ENCODE results near the gene LASP1NB.

Gene LASP1NB

DNA sequence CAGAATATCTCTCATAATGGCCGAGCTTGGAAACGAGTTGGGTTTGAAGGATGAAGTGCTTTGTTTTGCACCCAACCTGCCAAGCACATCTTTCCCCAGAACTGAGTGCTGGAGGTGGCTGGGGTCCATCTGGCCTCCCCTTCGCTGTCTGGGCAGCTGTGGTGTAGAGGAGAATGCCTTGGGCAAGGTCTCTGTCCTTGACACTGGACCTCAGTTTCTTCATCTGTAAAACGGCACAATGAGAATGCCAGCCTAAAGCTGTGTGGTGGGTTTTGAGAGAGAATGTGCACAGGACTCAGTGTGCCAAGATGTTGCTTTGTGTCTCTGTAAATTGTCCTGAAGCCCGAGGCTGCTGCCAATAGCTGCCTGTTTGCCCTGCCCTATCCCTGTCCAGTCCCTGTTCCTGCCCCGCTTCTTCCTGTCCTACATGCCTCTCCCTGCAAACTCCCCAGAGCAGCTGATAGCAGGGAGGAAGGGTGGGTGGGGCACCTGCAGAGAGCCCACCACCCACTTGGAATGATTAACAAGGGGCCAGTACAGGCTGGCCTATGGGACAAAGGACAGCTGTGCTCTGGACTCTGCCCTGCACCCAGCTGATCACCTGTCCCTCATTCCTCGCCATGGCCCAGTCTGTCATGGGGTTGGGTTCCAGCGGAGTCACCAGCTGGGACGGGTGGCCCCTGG lies 40.2 kb upstream of the LASP1NB start:
- Histone ChIP-seq H3K4me3 (ENCODE audit: low read depth in 2 of 2, low read length in 1 of 2) (no peak overlapping the region), H3K9me3 (no peaks in the 10 kb centered on the region), H3K27me3 (ENCODE audit: insufficient read depth) (no peaks in the 10 kb centered on the region), H2AFZ (ENCODE audit: low read depth) (no peak overlapping the region), H3K4me2 (0 out of 2 replicates have a peak overlapping the region, but pooled peaks have one; percentile 33), H3K9me2 (no peaks in the 10 kb centered on the region), H3K79me2 (ENCODE audit: insufficient read depth) (peaks cover 100% of the 10 kb centered on the region), H4K20me1 (ENCODE audit: insufficient read depth) (peaks cover 99% of the 10 kb centered on the region), H3F3A (replicated peaks; ENCODE audit: insufficient read depth) (peaks cover 21% of the 10 kb centered on the region), H3K36me3 (replicated peaks in 1 of 2; ENCODE audit: control insufficient read depth in 1 of 2, insufficient read depth in 2 of 2, low read length in 1 of 2) (peaks cover 25 to 63% of the 10 kb centered on the region in 2 experiments), H3K9ac (no peak overlapping the region), H3K4me1 (ENCODE audit: control insufficient read depth in 1 of 2, insufficient read depth in 2 of 2, low read depth in 1 of 2, low read length in 1 of 2) (peaks cover 18 to 30% of the 10 kb centered on the region in 2 experiments; a peak in 3 of 4 replicates), H3K27ac (ENCODE audit: low read depth in 2 of 2, low read length in 1 of 2) (no peak overlapping the region)
- POLR2A ChIA-PET, result interaction anchor here (1.4 to 2.2 kb wide), 2 partner anchors 14 to 16 kb away, joined by 4 to 6 read pairs; partner anchors contain the start of gene LASP1
- WGBS (ENCODE audit: low lambda C conversion rate), result 89% methylated on average over 9 of the region's 9 CpGs
- TF ChIP-seq FOXM1 (IDR thresholded peaks at IDR 0.05; ENCODE audit: low read depth) (no peak), SIN3A (IDR thresholded peaks at IDR 0.05; ENCODE audit: borderline replicate concordance, low read depth, low read length) (no peak), GABPA (IDR thresholded peaks at IDR 0.05; ENCODE audit: low read depth) (no peak), RAD21 (IDR thresholded peaks at IDR 0.05; ENCODE audit: low read length) (no peak), RCOR1 (IDR thresholded peaks at IDR 0.05; ENCODE audit: low read length) (no peak), TAF1 (IDR thresholded peaks at IDR 0.05; ENCODE audit: borderline replicate concordance, low read depth, low read length) (no peak), RFX5 (IDR thresholded peaks at IDR 0.05; ENCODE audit: low read length) (no peak), FOSL2 (IDR thresholded peaks at IDR 0.05; ENCODE audit: borderline replicate concordance, low read depth) (no peak), GATA2 (CRISPR knock-in tag; IDR thresholded peaks at IDR 0.05) (no peak), TEAD4 (IDR thresholded peaks at IDR 0.05; ENCODE audit: borderline replicate concordance, insufficient read depth) (no peak)
- TF ChIP-seq, protein P1, sequence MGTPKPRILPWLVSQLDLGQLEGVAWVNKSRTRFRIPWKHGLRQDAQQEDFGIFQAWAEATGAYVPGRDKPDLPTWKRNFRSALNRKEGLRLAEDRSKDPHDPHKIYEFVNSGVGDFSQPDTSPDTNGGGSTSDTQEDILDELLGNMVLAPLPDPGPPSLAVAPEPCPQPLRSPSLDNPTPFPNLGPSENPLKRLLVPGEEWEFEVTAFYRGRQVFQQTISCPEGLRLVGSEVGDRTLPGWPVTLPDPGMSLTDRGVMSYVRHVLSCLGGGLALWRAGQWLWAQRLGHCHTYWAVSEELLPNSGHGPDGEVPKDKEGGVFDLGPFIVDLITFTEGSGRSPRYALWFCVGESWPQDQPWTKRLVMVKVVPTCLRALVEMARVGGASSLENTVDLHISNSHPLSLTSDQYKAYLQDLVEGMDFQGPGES (IDR thresholded peaks at IDR 0.05; ENCODE audit: low read depth, low read length), result no peak
- CTCF ChIA-PET, result interaction anchor here (1.3 to 2.1 kb wide), 3 partner anchors 30 to 40 kb away, joined by 3 to 6 read pairs (median 4); partner anchors contain the start of gene LASP1NB
- DNase-seq, result no peak

DNA sequence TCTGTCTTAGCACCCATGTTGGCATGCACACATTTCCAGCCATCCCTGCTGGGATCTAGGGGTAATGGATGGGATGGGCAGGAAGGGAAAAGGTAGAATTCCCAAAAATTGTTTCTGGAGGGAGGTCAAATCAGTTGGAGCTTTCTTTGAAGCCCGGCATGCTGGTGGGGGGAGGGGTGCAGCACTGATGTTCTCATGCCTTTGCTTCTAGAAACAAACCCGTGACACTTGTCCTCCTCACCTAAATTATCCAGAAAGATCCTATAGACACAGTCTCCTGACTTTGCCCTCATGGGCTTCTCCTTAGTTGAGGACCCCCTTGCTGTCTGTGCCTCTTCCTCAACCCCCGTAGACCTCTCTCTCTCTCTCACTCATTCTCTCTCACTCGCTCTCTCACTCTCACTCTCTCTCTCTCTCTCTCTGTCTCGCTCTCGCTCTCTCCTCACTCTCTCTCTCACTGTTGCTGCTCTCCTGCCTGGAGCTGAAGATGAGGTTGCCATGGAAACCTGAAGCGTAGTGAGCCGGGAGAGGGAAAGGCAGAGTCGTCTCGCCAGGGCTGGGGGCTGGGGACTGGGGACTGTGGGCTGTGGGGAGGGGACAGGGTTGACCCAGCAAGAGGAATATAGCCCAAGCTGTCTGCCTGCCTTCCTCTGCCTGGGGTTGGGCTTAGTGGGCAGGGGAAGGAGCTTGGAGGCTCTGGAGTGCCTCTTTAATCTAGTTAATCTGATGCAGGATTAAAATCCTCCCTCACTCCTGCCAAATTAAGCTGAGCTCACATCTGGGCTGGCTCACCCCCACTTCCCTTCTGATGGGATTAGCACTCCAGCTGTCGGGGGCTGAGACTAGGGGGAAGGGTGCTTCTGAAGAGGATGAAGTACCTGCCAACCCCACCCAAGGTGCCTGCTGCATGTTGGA lies 39.4 kb upstream of the LASP1NB start:
- peaks cover 100% of the 10 kb centered on the region for H3K79me2 ChIP-seq (ENCODE audit: insufficient read depth)
- no peaks in the 10 kb centered on the region for H3K9me3 ChIP-seq
- H3K9ac ChIP-seq, result no peak overlapping the region
- H3K4me2 ChIP-seq, result 0 out of 2 replicates have a peak overlapping the region, but pooled peaks have one; percentile 33
- H3K4me1 ChIP-seq (ENCODE audit: control insufficient read depth in 1 of 2, insufficient read depth in 2 of 2, low read depth in 1 of 2, low read length in 1 of 2), result peaks cover 15 to 22% of the 10 kb centered on the region in 2 experiments; a peak in 3 of 4 replicates
- H3K36me3 ChIP-seq (replicated peaks in 1 of 2; ENCODE audit: control insufficient read depth in 1 of 2, insufficient read depth in 2 of 2, low read length in 1 of 2), result peaks cover 33 to 59% of the 10 kb centered on the region in 2 experiments
- H3K27ac ChIP-seq (ENCODE audit: low read depth in 2 of 2, low read length in 1 of 2), result no peak overlapping the region
- DNase-seq, result peak; percentile 75
- H2AFZ ChIP-seq (ENCODE audit: low read depth), result no peak overlapping the region
- H3K4me3 ChIP-seq (ENCODE audit: low read depth in 2 of 2, low read length in 1 of 2), result no peak overlapping the region
- ChIA-PET CTCF (interaction anchor here (1.3 to 2.1 kb wide), 3 partner anchors 30 to 39 kb away, joined by 3 to 6 read pairs (median 4); partner anchors contain the start of gene LASP1NB), POLR2A (interaction anchor here (0.8 to 2.2 kb wide), 4 partner anchors 15 to 27 kb away, joined by 4 to 6 read pairs (median 4); partner anchors contain the start of gene LASP1)
- H3K9me2 ChIP-seq, result no peaks in the 10 kb centered on the region
- H4K20me1 ChIP-seq (ENCODE audit: insufficient read depth), result peaks cover 98% of the 10 kb centered on the region
- H3F3A ChIP-seq (replicated peaks; ENCODE audit: insufficient read depth), result peaks cover 13% of the 10 kb centered on the region
- 75% methylated on average over 11 of the region's 11 CpGs for WGBS (ENCODE audit: low lambda C conversion rate)
- H3K27me3 ChIP-seq (ENCODE audit: insufficient read depth), result no peaks in the 10 kb centered on the region
- no peak for TF ChIP-seq MEF2A (IDR thresholded peaks at IDR 0.05; ENCODE audit: borderline replicate concordance, low read depth)
- no peak for TF ChIP-seq RAD21 (IDR thresholded peaks at IDR 0.05; ENCODE audit: low read length)
- TF ChIP-seq GABPA (IDR thresholded peaks at IDR 0.05; ENCODE audit: low read depth), result no peak
- TF ChIP-seq NRF1 (IDR thresholded peaks at IDR 0.05; ENCODE audit: low read depth, low read length), result no peak
- no peak for TF ChIP-seq TEAD4 (IDR thresholded peaks at IDR 0.05; ENCODE audit: borderline replicate concordance, insufficient read depth)
- TF ChIP-seq, protein P2, sequence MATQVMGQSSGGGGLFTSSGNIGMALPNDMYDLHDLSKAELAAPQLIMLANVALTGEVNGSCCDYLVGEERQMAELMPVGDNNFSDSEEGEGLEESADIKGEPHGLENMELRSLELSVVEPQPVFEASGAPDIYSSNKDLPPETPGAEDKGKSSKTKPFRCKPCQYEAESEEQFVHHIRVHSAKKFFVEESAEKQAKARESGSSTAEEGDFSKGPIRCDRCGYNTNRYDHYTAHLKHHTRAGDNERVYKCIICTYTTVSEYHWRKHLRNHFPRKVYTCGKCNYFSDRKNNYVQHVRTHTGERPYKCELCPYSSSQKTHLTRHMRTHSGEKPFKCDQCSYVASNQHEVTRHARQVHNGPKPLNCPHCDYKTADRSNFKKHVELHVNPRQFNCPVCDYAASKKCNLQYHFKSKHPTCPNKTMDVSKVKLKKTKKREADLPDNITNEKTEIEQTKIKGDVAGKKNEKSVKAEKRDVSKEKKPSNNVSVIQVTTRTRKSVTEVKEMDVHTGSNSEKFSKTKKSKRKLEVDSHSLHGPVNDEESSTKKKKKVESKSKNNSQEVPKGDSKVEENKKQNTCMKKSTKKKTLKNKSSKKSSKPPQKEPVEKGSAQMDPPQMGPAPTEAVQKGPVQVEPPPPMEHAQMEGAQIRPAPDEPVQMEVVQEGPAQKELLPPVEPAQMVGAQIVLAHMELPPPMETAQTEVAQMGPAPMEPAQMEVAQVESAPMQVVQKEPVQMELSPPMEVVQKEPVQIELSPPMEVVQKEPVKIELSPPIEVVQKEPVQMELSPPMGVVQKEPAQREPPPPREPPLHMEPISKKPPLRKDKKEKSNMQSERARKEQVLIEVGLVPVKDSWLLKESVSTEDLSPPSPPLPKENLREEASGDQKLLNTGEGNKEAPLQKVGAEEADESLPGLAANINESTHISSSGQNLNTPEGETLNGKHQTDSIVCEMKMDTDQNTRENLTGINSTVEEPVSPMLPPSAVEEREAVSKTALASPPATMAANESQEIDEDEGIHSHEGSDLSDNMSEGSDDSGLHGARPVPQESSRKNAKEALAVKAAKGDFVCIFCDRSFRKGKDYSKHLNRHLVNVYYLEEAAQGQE (IDR thresholded peaks at IDR 0.05; ENCODE audit: low read depth, low read length), result no peak
- no peak for TF ChIP-seq FOXM1 (IDR thresholded peaks at IDR 0.05; ENCODE audit: low read depth)
- TF ChIP-seq EP300 (IDR thresholded peaks at IDR 0.05; ENCODE audit: borderline replicate concordance in 1 of 2, low read depth in 1 of 2, low read length in 1 of 2), result no peak
- no peak for TF ChIP-seq POLR2AphosphoS5 (IDR thresholded peaks at IDR 0.05; ENCODE audit: low read depth, low read length)
- TF ChIP-seq FOSL2 (IDR thresholded peaks at IDR 0.05; ENCODE audit: borderline replicate concordance, low read depth), result no peak
- no peak for TF ChIP-seq RCOR1 (IDR thresholded peaks at IDR 0.05; ENCODE audit: low read length)
- no peak for TF ChIP-seq FOXJ3 (CRISPR knock-in tag; IDR thresholded peaks at IDR 0.05)
- no peak for TF ChIP-seq YY1 (IDR thresholded peaks at IDR 0.05; ENCODE audit: low read depth)
- TF ChIP-seq GATA2 (CRISPR knock-in tag; IDR thresholded peaks at IDR 0.05), result no peak

All from SK-N-SH (cell line).